Glomerular endothelial cell (primary cell): ENCODE data around the gene DKK3. TPM values are rescaled to one million over a fixed set of nuclear protein-coding genes. Genes with fewer than 3 reads are reported as not detected.

ENCODE experiments used
- DNase-seq: peaks from one replicate; pipeline ENCODE4 v3.0.0-alpha.2; 2011; ENCODE audit warnings: low read depth, low spot score; ENCODE audit errors: extremely low read depth
- total RNA-seq: library from RNA; depleted of rRNA; stranded (reverse); fragments of >200 nt; gene quantifications from 2 replicates; pipeline ENCODE4 v1.2.3, GENCODE V29; 2015

The DKK3 gene
- total RNA-seq, 1 donor from 2014 or later = 1,099 TPM

DNA sequence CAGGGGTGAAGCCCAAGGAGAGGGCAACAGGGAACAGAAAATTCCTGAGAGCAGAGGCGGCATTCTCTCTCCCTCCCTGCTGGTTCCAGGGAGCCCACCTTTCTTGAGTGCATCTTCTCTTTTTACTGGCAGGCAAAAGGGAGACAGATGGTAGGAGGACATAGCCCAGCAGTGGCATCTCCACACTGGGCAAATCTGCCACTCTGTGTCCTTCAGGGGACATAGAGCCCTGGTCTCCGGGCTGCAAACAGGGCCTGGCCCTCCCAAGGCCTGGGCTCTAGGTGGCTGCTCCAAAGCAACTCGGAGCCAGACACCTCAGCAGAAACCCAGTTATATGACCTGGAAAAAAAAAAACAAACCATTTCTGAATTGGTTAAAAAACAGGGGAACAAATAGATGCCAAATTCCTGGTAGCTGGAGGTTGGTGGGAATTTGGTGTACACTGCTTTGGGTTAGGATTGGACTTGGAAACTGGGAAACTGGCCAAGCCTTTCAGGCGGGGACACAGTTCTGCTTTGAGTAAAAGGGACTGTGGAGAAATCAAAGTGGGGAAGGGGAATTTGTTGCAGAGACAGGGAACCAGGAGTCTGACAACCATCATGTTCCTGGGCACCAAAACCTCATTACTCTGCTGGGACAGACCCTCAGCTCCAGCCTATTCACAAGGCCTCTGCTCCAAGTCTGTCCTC, 23.6 kb upstream of the DKK3 start:
- DNase-seq = no peak

DNA sequence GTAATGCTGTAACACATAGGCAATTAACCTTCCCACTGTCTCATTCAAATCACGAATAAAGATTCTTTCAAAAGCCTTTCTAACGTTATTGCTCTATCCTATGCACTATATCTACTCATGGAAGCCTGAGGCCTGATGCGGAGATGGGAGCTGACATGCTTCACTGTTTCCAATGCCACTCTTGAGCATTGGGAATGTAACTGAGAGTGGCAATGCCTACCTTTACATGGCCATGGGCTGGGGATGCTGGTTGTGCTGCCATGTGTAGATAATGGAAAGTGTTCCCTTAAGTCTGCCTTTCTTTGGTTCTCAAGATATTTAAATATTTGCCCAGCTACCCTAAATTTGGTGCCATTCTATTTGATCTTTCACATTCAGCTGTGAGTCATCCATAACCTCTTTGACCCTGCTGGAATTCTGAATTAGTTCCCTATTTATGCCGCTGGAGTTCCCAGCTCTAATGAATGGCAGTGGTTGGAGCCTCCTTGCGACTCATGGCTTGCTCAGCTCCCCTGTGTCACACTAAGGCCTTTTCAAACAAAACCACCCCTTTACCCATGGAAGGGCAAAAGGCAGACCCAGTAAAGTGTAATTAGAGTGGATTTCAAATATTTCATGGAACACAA, 21.4 kb upstream of the DKK3 start:
- no peak for DNase-seq

DNA sequence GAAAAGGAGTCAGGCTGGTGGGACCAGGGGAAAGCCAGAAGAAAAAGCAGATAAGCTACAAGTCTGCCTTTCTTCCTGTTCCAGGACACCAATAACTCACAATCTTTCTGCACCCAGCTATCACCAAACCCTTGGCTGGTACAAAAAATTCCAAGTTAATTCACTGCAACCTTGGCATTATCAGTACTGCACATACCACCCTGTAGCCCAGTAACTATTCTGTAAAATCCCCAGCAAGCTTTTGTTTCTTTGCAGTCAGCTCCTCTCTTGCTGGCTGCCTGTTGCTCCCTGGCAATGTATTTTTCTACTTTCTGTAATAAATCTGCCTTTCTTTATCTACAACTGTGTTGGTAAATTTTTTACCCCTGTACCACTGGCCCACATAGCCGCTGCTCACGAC, 20.7 kb upstream of the DKK3 start:
- DNase-seq = no peak

DNA sequence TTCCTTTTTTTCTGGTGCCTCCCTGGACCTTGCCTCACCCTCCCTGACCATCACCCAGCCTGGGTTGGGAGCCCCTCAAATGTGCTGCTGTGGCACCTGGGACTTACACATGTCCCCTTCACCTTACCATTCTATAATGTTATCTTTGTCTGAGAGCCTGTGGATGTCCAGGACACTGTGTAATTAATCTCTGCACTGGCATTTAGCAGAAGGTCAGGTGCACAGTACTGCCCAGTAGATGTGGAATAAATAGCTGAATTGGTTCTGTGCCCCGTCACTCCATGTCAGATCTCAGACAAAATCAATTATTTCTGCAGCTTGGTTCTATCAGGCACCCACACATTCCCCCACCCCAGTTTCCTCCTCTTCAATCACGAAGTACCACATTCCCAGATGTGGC, 19.9 kb upstream of the DKK3 start:
- DNase-seq = no peak

DNA sequence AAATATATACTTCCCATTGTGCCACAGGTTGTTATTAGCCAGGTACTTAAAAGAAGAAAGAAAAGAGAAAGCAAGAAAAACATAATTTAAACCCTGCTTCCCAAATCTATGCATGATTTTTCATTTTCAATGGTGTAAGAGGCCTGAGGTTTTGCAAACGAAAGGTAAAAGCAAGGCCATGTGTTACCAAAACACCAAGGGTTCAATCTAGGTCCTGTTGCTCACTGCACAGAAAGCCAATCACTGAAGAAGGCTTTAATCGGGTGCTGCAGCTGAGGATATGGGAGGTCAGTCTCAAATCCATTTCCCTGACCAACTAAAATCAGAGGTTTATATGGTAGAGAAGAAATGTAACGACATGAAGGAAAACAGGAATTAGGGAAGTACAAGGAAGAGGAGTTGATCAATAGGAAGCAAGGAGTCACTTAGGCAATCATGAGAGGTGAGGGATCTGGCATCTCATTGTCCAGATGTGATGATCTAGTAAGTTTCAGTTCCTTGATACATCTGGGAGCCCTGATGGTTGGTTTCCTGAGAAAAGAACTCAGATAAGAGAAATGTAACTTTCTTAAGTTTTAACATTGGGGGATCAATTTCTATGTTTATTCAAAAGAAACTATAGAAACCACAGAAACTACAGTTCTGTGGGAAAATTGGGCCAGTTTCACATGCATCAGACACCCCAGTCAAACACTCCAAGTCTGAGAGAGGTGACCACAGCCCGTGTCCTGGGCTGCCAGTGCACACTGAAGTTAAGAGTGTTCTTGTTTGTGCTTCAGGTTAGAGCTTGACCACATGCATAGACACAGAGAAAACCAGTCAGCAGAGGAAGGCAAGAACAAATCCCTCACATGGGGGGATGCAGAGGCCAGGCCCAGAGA, 18.1 kb upstream of the DKK3 start:
- no peak for DNase-seq

DNA sequence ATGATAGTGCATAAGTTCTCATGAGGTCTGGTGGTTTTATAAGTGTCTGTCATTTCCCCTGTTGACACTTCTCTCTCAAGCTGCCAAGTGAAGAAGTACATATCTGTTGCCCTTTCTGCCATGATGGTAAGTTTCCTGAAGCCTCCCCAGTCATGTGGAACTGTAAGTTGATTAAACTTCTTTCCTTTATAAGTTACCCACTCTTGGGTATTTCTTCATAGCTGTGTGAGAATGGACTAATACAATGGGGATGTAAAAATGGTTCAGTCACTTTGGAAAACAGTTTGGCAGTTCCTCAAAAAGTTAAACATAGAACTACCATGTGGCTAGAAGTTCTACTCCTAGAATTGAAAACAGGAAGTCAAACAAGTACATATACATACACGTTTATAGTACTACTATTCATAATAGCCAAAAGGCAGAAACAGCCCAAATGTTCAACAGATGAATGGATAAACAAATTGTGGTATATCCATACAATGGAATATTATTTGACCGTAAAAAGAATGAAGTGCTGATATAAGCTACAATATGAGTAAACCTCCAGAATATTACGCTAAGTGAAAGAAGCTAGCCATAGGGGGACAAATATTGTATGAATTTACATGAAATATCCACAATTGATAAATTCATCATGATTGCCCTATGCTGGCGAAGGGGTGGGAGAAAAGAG, 16.0 kb upstream of the DKK3 start:
- DNase-seq = no peak

DNA sequence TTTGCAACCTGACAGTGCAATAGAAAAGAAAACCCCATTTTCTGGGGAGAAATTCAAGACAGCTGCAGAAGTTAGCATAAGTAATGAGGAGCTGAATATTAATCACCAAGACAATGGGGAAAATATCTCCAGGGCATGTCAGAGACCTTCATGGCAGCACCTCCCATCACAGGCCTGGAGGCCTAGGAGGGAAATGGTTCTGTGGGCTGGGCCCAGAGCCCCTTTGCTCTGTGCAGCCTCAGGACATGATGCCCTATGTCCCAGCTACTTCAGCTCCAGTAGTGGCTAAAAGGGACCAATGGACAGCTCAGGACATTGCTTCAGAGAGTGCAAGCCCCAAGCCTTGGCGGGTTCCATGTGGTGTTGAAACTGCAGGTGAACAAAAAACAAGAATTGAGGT, 14.6 kb upstream of the DKK3 start:
- DNase-seq = no peak

DNA sequence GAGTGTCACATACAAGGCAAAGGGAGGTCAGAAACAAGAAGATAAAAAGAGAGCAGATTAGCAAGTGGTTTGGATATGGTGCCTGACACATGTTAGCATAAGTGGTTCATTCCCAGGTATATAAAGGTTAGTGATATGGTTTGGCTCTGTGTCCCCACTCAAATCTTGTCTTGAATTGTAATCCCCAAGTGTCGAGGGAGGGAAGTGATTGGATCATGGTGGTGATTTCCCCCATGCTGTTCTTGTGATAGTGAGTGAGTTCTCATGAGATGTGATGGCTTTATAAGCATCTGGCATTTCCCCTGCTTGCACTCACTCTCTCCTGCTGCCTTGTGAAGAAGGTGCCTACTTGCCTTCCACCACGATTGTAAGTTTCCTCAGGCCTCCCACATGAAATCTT, 12.1 kb upstream of the DKK3 start:
- no peak for DNase-seq

DNA sequence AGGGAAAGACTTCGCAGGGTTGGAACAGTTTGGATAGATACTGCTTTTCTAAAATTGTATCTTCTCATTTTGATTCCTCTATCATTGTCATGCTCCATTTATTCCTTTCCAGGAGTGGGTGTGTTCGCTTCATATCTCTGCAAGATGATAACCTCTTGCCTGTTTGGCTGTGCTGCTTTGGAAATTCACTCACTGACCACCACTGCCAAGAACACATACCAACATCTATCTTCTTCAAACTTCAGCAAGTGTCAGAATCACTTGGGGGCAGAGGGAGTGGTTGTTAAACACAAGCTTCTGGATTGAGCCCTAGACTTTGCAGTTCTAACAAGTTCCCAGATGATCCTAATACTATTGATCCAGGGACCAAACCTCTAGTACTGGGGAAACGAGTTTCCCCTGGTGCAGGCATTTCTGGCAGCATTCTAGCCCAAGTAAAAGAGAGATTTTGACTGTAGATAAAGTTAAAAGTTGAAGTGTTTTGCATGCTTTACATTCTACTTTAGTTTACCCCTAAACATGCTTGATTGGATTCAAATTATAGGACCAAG, 11.5 kb upstream of the DKK3 start:
- no peak for DNase-seq

DNA sequence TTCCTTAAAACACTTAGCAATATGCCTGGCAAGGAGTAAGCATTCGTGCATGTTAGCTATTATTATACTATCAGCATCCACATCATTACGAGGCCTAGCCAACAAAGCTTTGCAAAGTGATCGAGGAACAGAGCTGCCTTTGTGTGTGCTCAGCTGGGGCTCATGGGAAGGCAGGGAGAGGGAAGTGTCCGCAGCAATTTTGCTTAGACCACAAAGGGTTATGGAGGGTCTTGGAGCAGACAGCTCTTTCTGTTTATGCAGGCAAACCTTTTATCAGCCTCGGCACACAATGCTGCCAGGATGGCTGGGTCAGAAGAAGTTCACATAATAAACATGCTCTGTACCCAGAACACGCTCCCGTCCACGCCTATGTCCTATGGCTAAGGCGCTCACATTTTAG, 10.9 kb upstream of the DKK3 start:
- no peak for DNase-seq

DNA sequence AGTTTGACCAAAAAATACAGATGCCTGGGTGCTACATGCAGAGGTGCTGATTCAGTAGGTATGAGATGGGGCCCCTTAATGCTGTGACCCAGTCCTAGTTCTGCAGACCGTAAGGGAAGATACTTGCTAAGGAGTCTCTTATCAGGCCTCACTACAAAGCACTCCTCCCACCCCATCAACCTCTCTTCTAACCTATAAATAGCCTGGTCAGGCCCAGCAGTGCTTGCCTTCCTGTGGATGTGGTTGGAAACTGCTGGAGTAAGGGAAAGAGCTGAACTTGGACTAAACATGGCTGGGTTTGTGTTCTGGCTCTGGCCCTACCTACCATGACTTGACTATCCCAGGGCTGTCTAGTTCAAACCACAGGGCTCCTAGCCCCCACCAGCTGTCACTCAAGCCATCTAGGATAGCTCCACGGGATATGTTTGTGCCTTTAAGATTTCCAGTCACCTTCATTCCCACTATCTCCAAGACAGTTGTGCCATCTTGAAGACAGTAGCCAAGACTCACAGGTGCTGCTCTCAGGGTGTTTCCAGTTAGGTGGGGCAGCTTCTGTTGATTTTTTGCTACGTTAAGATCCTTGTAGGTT, 9.5 kb upstream of the DKK3 start:
- DNase-seq = no peak

DNA sequence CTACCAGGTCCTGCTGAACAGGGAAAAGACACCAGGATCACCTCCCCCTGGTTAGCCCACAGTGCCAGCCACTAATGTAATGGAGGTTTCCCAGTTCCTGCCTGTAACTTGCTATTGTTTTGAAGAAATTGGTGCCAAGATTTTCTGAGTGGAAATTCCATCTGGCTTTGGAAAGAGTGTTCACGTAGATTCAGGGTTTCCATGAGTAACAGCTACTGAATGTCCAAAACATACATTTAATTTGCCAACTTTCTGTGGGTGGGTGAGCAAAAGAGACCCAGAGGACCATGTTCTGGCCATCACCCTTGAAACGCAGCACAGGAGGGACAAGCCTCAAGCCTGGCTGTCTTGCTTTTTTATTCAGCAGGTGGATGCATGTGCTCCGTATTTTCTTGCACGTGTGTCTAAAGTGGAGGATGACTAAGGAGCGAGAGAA, 8.8 kb upstream of the DKK3 start:
- no peak for DNase-seq

DNA sequence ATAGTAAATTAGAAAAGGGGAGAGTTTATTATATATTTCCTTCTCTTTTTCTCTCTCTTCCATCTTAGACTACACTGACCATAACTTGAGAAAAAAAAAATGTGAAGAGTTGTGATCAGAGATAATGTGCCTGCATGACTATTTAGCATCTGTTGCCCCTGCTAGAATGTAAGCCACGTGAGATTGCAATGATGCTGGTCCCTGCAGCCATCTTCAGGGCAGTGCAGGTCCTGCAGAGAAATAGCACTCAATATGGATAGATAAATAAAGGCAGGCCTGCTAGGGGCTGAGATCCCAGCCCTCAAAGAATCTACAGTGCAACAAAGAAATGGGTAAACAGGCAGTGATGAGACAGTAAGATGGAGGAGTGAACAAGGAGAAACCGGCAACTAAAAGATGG, 7.8 kb upstream of the DKK3 start:
- no peak for DNase-seq

DNA sequence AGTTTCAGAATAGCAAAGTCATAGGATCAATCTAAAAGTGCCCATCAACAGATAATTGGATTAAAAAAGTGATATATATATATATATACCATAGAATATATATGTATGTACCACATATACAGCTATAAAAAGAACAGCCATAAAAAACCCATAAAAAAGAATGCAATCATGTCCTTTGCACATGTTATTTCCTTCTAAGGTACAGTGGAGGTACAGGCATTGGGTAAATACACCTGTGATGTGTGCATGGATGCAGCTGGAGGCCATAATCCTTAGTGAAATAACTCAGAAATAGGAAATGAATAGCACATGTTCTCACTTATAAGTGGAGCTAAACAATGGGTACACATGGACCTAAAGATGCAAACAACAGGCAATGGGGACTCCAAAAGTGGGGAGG, 7.1 kb upstream of the DKK3 start:
- no peak for DNase-seq

DNA sequence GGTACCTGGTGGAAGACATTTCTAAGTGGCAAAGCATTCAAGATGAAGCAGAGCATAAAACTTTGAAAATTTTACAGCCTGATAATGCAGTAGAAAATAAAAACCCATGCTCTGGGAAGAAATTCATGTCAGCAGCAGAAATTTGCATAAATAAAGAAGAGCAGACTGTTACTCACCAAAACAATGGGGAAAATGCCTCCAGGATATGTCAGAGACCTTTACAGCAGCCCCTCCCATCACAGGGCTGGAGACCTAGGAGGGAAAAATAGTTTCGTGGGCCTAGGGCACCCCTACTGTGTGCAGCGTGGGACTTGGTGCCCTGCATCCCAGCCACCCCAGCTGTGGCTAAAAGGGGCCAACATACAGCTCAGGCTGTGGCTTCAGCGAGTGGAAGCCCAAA, 5.4 kb upstream of the DKK3 start:
- DNase-seq = no peak

DNA sequence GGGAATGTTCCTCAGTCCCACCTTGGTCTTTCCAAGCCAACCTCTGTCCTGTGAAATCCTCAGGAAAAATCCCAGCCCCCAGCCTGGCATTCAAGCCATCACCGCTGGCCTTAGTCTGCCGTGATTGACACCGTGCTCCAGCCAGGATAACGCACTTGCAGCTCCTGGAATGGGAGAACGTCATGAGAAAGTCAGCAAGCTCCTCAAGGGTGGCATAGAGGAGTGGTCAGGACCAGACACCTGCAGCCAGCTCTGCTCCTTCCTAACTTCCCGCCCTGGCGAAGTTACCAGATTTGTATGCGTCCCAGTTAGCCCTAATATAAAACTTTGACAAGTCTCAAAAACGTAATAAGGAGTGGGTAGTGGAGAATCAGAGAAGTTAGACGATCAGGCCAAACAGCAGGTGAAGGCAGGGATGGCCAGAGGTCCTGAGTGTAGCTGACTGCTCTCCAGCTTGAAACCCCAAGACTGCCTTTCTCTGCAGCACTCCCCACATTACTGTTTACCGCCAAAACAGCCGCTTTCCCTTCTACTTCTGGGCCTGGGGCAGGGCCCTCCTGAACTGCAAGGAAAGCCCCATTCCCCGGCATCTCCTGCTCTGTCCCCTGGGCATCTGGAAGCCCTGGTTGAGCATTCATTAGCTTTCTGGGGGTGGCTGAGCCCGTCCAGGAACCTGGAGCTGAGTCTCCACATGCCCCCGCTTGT, 1.3 kb upstream of the DKK3 start:
- no peak for DNase-seq

DNA sequence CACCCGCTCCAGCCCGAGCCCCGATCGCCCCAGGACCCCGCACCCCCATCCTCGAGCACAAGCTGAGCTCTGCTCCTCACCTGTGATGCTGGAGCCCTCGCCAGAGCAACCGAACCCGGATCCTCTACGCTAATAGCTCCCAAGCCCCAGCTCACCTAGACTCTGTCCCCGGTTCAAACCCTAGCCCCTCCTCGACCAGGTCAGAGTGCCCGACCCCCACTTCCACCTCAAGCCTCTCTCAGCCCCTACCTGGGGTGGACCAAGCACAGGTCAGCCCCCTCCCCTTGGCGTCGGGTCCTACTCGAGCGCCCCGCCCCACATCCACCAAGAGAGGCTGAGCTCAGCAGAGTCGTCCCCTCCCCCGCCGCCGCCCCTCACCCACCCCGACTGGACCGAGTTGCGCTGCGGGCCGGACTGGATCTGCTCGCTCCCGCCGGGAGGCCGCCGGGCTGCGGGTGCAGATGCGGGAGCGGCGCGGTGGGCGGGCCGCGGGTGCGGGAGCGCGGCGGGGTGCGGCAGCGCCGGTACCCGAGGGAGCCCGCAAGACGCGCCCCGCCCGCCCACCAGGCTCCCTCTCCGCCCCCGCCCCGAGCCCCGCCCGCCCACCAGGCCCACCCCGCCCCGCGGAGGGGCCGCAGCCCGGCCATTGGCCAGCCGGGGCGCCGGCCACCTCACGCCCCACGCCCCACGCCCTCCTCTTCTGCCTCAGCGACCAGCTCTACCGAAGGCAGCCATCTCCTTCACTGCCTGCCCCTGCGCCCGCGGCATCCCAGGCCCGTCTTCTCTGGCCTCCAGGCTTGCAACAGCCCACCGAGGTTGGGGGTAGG, 577 bp upstream of the DKK3 start:
- DNase-seq = no peak

DNA sequence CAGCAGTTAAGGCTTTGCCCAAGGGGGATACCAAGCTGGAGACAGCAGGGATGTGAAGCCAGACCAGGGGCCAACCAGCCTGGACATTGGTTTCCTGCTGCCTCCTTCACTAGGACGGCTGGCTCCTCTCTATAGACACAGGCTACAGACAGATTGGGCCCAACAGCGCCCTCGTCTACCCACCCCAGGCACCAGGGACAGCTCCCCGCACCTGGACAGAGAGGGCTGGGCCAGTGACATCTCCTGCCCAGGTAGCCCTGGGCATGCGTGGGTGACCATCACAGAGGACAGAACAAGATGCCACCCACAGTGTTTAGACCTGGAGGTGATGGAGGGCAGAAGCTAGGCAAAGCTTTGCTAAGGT, 1.2 kb downstream of the DKK3 start:
- DNase-seq = no peak

DNA sequence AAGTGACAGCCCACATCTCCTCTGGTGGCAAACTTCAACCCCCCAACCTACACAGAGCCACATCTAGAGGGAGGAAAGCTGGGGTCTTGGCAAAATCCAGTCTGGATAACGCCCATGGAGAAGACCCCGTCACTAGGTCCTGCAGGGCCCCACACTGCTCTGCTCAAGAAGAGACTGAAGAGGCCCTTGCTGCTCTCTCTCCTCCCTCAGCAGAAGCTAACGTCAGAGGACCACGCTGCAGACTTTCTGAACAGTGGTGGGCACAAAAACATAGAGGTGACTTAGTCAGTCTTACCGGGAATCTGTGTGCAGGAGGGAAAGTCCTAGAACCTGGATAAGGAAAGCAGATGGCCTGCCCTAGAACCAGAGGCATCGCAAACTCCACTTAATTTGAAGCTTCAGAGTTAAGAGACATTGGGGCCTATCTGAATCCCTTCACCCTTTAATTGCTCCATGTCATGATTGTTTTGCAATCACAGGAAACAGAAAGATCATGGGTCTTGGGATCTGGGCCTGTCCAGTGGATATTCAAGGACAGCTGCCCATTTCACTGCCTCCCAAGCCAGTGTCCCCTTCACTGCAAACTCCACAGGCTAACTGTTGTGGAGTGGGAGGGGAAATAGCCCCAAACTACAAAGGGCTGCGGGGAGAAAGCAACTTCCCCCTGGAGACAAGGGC, 1.7 kb downstream of the DKK3 start:
- no peak for DNase-seq
